HEK293 (cell line): ENCODE data around the gene PHACTR3.

Experiments
- CTCF ChIP-seq: fragments of 450-650 bp; formaldehyde crosslinking; IDR thresholded peaks from 2 replicates; pipeline ENCODE4 v1.5.1; 2016; ENCODE audit warnings: missing biosample characterization, missing genetic modification characterization
- SP3 ChIP-seq: fragments of 450-650 bp; formaldehyde crosslinking; IDR thresholded peaks from 2 replicates; pipeline ENCODE4 v1.5.1; 2016; ENCODE audit warnings: missing biosample characterization, missing genetic modification characterization
- YY1 ChIP-seq: fragments of 450-650 bp; formaldehyde crosslinking; IDR thresholded peaks from 2 replicates; pipeline ENCODE4 v1.5.1; 2018; ENCODE audit warnings: missing biosample characterization, missing genetic modification characterization
- ZNF148 ChIP-seq: fragments of 450-650 bp; formaldehyde crosslinking; IDR thresholded peaks from 2 replicates; pipeline ENCODE4 v1.5.0; 2017; ENCODE audit warnings: missing biosample characterization, missing genetic modification characterization, borderline replicate concordance
- ZNF239 ChIP-seq: fragments of 450-650 bp; formaldehyde crosslinking; IDR thresholded peaks from 2 replicates; pipeline ENCODE4 v1.5.1; 2016; ENCODE audit warnings: missing biosample characterization, missing genetic modification characterization
- ZSCAN5A ChIP-seq: fragments of 450-650 bp; formaldehyde crosslinking; IDR thresholded peaks from 2 replicates; pipeline ENCODE4 v1.5.1; 2016; ENCODE audit warnings: missing biosample characterization, missing genetic modification characterization

- TF ChIP-seq CTCF (tag by site-specific recombination) (no peak), ZSCAN5A (tag by site-specific recombination) (no peak), ZNF239 (tag by site-specific recombination) (no peak), ZNF148 (no peak), SP3 (tag by site-specific recombination) (no peak), YY1 (tag by site-specific recombination) (no peak)
These were observed 7.1 kb upstream of the PHACTR3 start for GRCh38 chr20:59597240-59597639.
